A549 (cell line): ENCODE measurements around the gene ZIC4. TPM values are rescaled to one million over a fixed set of nuclear protein-coding genes. Genes with fewer than 3 reads are reported as not detected.

Experiments used
- ATAC-seq, 2 experiments: fragments of 200-7000 bp in 1 of 2; fragments of >200 bp in 1 of 2; cut with Nextera tagmentation in 1 of 2; cut with Tn5 transposase in 1 of 2; 3 replicates each; pipeline versions ENCODE4 v1.8.0 to v1.9.1; 2018 to 2020; ENCODE audit warnings: mild to moderate bottlenecking in 1 of 2, moderate library complexity in 1 of 2
- CTCF ChIA-PET: fragments of 300-600 bp; sonication (Branson Sonifier 250); formaldehyde crosslinking; extraction: SDS; loops from one replicate; lab custom pipeline; 2021; ENCODE audit warnings: antibody characterized with exemption, inconsistent platforms; lab: Yijun Ruan, JAX
- POLR2A ChIA-PET: fragments of 350-600 bp; formaldehyde crosslinking; extraction: SDS; loops from one replicate; lab custom pipeline; 2021; ENCODE audit warnings: antibody characterized with exemption, inconsistent platforms; lab: Yijun Ruan, JAX
- DNase-seq, 2 experiments: peaks; one replicate each; pipeline versions ENCODE4 v3.0.0 to v3.0.0-alpha.2; 2011 to 2016; ENCODE audit warnings: low read depth in 1 of 2, low spot score in 1 of 2
- FAIRE-seq: peaks from 2 replicates; lab custom pipeline; 2011; peaks lifted over from hg19 to GRCh38; lab: Jason Lieb, UNC
- H3K27ac ChIP-seq, 2 experiments: fragments of >200 bp; sonication (Bioruptor Twin); formaldehyde crosslinking; 3 replicates each; pipeline ENCODE4 v1.5.1; 2016 to 2017
- H3K4me1 ChIP-seq: fragments of >200 bp; sonication (Bioruptor Twin); formaldehyde crosslinking; 3 replicates; pipeline ENCODE4 v1.6.1; 2016
- H3K4me2 ChIP-seq: fragments of >200 bp; sonication (Bioruptor Twin); formaldehyde crosslinking; 3 replicates; pipeline ENCODE4 v1.6.1; 2016
- H3K4me3 ChIP-seq: fragments of >200 bp; sonication (Bioruptor Twin); formaldehyde crosslinking; 3 replicates; pipeline ENCODE4 v1.5.1; 2016
- H3K9me3 ChIP-seq: fragments of >200 bp; sonication (Bioruptor Twin); formaldehyde crosslinking; 3 replicates; pipeline ENCODE4 v1.6.1; 2016
- CBX8 ChIP-seq: fragments of 200-600 bp; sonication (generic); IDR thresholded peaks from 2 replicates; pipeline ENCODE4 v1.6.1; 2016
- EP300 ChIP-seq, 2 experiments: fragments of >200 bp; sonication (Bioruptor Twin); formaldehyde crosslinking; IDR thresholded peaks; 2 replicates in 1 of 2; 3 replicates in 1 of 2; pipeline ENCODE4 v1.6.1; 2016 to 2017
- FOXS1 ChIP-seq: fragments of 250-450 bp; sonication (Bioruptor Pico); IDR thresholded peaks from 2 replicates; pipeline ENCODE4 v1.5.0; 2020; ENCODE audit warnings: mild to moderate bottlenecking, moderate library complexity
- HDAC2 ChIP-seq: fragments of 200-600 bp; sonication (generic); IDR thresholded peaks from 2 replicates; pipeline ENCODE4 v1.6.1; 2016
- HOXA7 ChIP-seq: fragments of 250-450 bp; sonication (Bioruptor Pico); IDR thresholded peaks from 2 replicates; pipeline ENCODE4 v1.5.0; 2020; ENCODE audit warnings: mild to moderate bottlenecking, moderate library complexity
- HOXB13 ChIP-seq: fragments of 250-450 bp; sonication (Bioruptor Pico); IDR thresholded peaks from 2 replicates; pipeline ENCODE4 v1.5.0; 2020; ENCODE audit warnings: low read depth, mild to moderate bottlenecking, moderate library complexity
- HOXB5 ChIP-seq: fragments of 250-450 bp; sonication (Bioruptor Pico); IDR thresholded peaks from 2 replicates; pipeline ENCODE4 v1.5.0; 2020; ENCODE audit warnings: mild to moderate bottlenecking, moderate library complexity
- MYC ChIP-seq: IDR thresholded peaks from 2 replicates; pipeline ENCODE4 v1.6.1; 2012; ENCODE audit warnings: mild to moderate bottlenecking, inconsistent platforms, low read length, improper control_type of control experiment, borderline replicate concordance
- RAD21 ChIP-seq, 2 experiments: fragments of >200 bp in 1 of 2; sonication (Bioruptor Twin) in 1 of 2; formaldehyde crosslinking in 1 of 2; IDR thresholded peaks in 1 of 2; conservative IDR thresholded peaks in 1 of 2; 2 replicates in 1 of 2; 3 replicates in 1 of 2; pipeline ENCODE4 v1.6.1; 2012 to 2018; ENCODE audit warnings: inconsistent platforms in 1 of 2
- SMC3 ChIP-seq: fragments of >200 bp; sonication (Bioruptor Twin); formaldehyde crosslinking; IDR thresholded peaks from 3 replicates; pipeline ENCODE4 v1.6.1; 2018; ENCODE audit warnings: inconsistent platforms
- SREBF2 ChIP-seq: fragments of 450-650 bp; IDR thresholded peaks from 2 replicates; pipeline ENCODE4 v1.6.1; 2014; ENCODE audit warnings: mild to moderate bottlenecking, moderate library complexity
- TFCP2L1 ChIP-seq: fragments of 250-450 bp; sonication (Bioruptor Pico); IDR thresholded peaks from 2 replicates; pipeline ENCODE4 v1.5.0; 2021; ENCODE audit warnings: mild to moderate bottlenecking
- WGBS: methylation state at CpG from one replicate; pipeline ENCODE4 v1.1.6; 2017; ENCODE audit errors: missing lambda C conversion rate; 5-methylcytosine and 5-hydroxymethylcytosine counted together
- polyA plus RNA-seq, 4 experiments: library from polyadenylated mRNA; depleted of rRNA in 3 of 4; stranded (reverse); fragments of >200 nt; fragmentation: RNase III in 1 of 4; extraction: RNeasy Plus Mini Kit Qiagen cat#74134 plus additional on column Dnase treatment in 1 of 4; gene quantifications; 2 replicates in 3 of 4; 3 replicates in 1 of 4; pipeline ENCODE4 v1.2.3, GENCODE V29; 2011 to 2017
- TF ChIP-seq, protein P1 (sequence below): IDR thresholded peaks from 2 replicates; pipeline ENCODE4 v1.6.1; 2012

ZIC4 gene
- polyA plus RNA-seq, 2 of the 4 experiments (the other 2 are of a cell fraction), result not detected

DNA sequence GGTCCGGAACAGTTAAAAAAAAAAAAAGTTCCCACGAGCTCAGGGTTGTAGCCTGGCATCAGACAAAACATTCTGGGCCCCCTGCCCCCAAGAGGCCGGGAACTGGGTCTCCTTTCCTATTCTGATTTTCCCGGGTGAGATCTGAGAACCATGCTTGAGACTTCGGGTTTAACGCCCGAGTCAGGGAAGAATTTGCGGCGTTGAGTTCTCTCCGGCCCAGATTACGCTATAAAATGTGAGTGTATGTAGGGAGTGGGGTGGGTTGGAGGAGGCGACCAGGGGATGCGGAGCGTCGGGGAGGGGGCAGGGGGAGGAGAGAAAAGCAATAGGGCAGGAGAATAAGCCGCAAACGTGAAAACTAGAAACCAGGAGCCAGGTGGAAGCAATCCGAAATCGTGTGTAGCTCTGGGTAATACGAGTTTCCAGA is 5.5 kb upstream of the ZIC4 start:
- Histone ChIP-seq H3K4me3 (no peak overlapping the region), H3K9me3 (no peaks in the 10 kb centered on the region)
- ATAC-seq (no peak), FAIRE-seq (no peak)
- 87% methylated on average over 20 of the region's 20 CpGs for WGBS
- CTCF ChIA-PET, result no interaction called here
- TF ChIP-seq, protein P1, sequence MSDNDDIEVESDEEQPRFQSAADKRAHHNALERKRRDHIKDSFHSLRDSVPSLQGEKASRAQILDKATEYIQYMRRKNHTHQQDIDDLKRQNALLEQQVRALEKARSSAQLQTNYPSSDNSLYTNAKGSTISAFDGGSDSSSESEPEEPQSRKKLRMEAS, result no peak
- TF ChIP-seq HOXB5 (CRISPR knock-in tag) (no peak), CBX8 (no peak)
- TF ChIP-seq, all 56 proteins: peak for 0
- Histone ChIP-seq H3K4me2 (peak overlapping the region; percentile 77; the same call in 1 of the 3 replicates), H3K4me1 (no peaks in the 10 kb centered on the region), H3K27ac (no peak overlapping the region)
- POLR2A ChIA-PET, result no interaction called here
- DNase-seq, result no peak

DNA sequence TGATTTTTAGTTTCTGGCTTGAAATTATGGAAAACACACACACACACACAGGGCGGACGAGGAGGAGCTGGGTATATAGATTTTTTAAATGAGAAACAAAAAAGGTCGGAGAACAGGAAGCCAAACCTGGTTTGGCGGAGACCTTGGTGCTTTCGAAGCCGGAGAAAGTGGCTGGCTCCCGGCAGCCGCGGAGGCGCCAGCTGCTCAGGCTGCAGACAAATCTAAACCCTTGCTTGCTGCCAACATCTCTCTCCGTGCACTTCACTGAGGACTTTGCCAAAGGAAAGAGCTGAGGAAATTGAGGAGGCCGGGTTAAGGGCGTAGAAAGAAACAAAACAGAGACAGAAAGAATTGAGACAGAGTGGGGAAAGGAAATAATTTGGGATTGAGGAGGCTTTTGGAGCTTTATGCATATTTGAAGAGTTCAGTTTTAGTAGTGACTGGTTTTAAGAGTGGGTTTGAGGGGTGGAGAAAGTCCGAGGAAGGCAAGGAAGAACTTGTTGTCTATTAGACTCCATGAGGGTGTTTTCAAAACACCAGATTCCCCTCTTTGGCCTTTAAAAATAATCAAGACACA is 5.0 kb upstream of the ZIC4 start:
- peak overlapping the region in 1 of 2 experiments; percentile 53; a peak in 2 of 6 replicates for H3K27ac ChIP-seq
- no peaks in the 10 kb centered on the region for H3K4me1 ChIP-seq
- H3K4me2 ChIP-seq, result peak overlapping the region; percentile 77
- no peaks in the 10 kb centered on the region for H3K9me3 ChIP-seq
- TF ChIP-seq HDAC2, result no peak
- CTCF ChIA-PET, result no interaction called here
- DNase-seq, result no peak
- POLR2A ChIA-PET, result no interaction called here
- FAIRE-seq, result no peak
- peak overlapping the region; percentile 42 for H3K4me3 ChIP-seq
- 33% methylated on average over 14 of the region's 14 CpGs for WGBS
- peak; percentile 48 to 71; a peak in 5 of 6 replicates for ATAC-seq

DNA sequence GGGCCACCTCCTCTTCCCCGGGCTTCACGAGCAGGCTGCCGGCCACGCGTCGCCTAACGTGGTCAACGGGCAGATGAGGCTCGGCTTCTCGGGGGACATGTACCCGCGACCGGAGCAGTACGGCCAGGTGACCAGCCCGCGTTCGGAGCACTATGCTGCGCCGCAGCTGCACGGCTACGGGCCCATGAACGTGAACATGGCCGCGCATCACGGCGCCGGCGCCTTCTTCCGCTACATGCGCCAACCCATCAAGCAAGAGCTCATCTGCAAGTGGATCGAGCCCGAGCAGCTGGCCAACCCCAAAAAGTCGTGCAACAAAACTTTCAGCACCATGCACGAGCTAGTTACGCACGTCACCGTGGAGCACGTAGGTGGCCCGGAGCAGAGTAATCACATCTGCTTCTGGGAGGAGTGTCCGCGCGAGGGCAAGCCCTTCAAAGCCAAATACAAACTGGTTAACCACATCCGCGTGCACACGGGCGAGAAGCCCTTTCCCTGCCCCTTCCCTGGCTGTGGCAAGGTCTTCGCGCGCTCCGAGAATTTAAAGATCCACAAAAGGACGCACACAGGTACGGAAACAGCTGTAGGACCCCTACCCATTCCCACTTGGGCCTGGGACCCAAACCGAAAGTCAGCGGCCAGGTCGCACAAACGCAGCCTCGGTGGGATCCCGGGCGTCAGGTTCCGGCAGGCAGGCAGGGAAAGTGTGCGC is 4.3 kb upstream of the ZIC4 start:
- DNase-seq (peak in 1 of 2 experiments; percentile 23), ATAC-seq (peak; percentile 72 to 79; a peak in 5 of 6 replicates), FAIRE-seq (no peak)
- Histone ChIP-seq H3K9me3 (no peaks in the 10 kb centered on the region), H3K27ac (peak overlapping the region in 1 of 2 experiments; percentile 53; a peak in 2 of 6 replicates), H3K4me3 (peak overlapping the region; percentile 42), H3K4me2 (peak overlapping the region; percentile 77), H3K4me1 (no peaks in the 10 kb centered on the region)
- TF ChIP-seq MYC (no peak), HOXB13 (CRISPR knock-in tag) (no peak)
- TF ChIP-seq, protein P1, result 0 out of 2 replicates have a peak, but pooled peaks have one; percentile 41
- 15% methylated on average over 22 of the region's 61 CpGs for WGBS
- ChIA-PET POLR2A (no interaction called here), CTCF (no interaction called here)

DNA sequence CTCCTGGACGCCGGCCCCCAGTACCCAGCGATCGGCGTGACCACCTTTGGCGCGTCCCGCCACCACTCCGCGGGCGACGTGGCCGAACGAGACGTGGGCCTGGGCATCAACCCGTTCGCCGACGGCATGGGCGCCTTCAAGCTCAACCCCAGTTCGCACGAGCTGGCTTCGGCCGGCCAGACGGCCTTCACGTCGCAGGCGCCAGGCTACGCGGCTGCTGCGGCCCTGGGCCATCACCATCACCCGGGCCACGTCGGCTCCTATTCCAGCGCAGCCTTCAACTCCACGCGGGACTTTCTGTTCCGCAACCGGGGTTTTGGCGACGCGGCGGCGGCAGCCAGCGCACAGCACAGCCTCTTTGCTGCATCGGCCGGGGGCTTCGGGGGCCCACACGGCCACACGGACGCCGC is 3.8 kb upstream of the ZIC4 start:
- TF ChIP-seq SREBF2 (no peak), SMC3 (no peak), RAD21 (conservative IDR thresholded peaks at IDR 0.05 in 1 of 2, IDR thresholded peaks at IDR 0.05 in 1 of 2) (no peak), FOXS1 (no peak), HOXA7 (CRISPR knock-in tag) (no peak), EP300 (IDR thresholded peaks at IDR 0.05) (no peak), TFCP2L1 (CRISPR knock-in tag) (no peak)
- H3K4me1 ChIP-seq, result no peaks in the 10 kb centered on the region
- H3K9me3 ChIP-seq, result no peaks in the 10 kb centered on the region
- CTCF ChIA-PET, result interaction anchor here (0.6 kb wide), 1 partner anchor 1405 kb away, joined by 3 read pairs; no protein-coding TSS in a partner anchor
- 92% methylated on average over 31 of the region's 52 CpGs for WGBS
- ATAC-seq (no peak), FAIRE-seq (no peak), DNase-seq (no peak)
- H3K27ac ChIP-seq, result no peak overlapping the region
- H3K4me2 ChIP-seq, result peak overlapping the region; percentile 77
- POLR2A ChIA-PET, result no interaction called here
- H3K4me3 ChIP-seq, result peak overlapping the region; percentile 42
